ENCODE data around the gene CORO7.

The CORO7 gene

DNA sequence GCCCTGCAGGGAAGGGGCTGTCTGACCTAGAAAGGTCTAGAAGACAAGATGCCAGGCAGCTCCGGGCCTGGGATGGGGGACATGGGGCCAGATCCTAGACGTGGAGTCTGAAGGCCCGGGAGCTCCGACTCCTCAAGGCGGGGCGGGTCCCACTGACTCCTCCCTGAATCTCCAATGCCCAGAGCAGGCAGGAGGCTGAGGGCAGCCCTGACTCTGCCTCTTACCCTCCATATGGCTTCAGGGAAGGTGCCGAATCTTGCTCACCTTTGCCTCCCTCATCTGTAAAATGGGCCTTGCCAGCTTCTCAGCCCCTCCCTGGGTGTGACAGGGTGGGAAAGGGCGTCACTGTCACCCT, 30.0 kb downstream of the CORO7 start:
- no peak for DNase-seq (ENCODE audit: extremely low spot score)
- POLR2A ChIA-PET: no interaction called here
- CTCF ChIA-PET: interaction anchor here (8.3 kb wide), 1 partner anchor 17 kb away, joined by 100 read pairs; no protein-coding TSS in a partner anchor
- TF ChIP-seq, protein P1, sequence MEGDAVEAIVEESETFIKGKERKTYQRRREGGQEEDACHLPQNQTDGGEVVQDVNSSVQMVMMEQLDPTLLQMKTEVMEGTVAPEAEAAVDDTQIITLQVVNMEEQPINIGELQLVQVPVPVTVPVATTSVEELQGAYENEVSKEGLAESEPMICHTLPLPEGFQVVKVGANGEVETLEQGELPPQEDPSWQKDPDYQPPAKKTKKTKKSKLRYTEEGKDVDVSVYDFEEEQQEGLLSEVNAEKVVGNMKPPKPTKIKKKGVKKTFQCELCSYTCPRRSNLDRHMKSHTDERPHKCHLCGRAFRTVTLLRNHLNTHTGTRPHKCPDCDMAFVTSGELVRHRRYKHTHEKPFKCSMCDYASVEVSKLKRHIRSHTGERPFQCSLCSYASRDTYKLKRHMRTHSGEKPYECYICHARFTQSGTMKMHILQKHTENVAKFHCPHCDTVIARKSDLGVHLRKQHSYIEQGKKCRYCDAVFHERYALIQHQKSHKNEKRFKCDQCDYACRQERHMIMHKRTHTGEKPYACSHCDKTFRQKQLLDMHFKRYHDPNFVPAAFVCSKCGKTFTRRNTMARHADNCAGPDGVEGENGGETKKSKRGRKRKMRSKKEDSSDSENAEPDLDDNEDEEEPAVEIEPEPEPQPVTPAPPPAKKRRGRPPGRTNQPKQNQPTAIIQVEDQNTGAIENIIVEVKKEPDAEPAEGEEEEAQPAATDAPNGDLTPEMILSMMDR (IDR thresholded peaks at IDR 0.05; ENCODE audit: control extremely low read depth, extremely low read depth, low read depth, missing control alignments): no peak

DNA sequence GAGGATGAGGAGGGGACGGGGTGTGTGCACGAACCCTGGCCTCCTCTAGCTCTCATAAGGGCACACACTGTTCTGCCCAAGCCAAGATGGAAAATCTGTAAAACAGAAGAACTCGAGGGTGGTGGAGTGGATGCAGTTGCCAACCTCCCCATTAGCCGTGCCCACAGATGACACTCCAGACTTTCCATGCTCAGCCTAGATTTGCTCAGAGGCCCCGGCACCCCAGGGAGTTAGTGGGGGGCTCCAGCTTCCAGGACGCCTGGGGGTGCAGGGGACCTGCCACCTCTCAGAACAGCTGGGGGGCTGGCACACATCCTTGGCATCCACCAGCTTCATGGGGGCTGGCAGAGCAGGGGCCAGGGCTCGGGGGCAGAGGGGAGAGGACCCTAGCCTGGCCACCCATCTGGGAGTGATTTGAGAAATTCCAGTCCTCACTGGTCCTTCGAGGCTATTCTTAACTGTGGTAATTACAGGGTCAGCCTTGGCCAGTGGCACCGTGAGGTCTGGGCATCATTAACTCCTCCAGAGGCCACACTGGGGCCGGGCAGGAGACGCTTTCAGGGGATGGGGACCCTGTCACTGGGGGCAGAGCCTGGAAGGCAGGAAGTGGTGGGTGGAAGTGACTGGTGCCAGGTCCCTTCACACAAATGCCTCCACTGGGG, 30.5 kb downstream of the CORO7 start:
- TF ChIP-seq, protein P1 (IDR thresholded peaks at IDR 0.05; ENCODE audit: control extremely low read depth, extremely low read depth, low read depth, missing control alignments): no peak
- POLR2A ChIA-PET: no interaction called here
- DNase-seq (ENCODE audit: extremely low spot score): no peak
- CTCF ChIA-PET: interaction anchor here (8.3 kb wide), 1 partner anchor 17 kb away, joined by 100 read pairs; no protein-coding TSS in a partner anchor

DNA sequence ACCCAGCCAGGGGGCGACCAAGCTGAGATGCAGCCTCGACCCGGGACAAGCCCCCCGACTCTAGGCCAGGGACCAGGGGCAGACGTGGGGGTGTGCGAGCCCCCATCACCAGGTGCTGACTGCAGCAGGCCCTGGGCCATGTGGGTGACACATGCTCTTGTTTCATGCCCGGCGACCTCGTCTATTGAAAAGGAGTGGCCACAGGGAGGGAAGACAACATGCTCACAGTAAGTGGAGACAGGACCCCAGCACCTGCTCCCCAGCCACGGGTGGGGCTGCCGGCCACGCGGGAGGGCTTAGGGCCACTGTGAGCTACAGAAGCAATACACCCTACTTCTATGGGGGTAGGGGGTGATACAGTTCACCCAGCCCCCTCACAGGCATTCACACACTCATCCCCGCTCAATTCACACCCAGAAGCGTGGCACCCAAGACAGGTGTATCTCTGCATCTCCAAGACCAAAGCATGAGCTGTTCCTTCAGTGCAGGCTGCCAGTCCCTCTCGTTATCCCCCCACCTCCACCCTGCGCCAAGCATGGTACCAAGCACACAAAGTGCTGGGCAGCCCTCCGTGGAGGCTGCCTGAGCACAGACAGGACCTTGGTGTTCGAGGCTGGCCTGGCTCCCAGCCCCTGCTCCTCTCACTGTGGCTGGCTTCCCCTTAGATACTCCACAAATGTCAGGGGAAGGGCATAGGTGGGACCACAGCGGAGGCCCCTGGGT, 31.2 kb downstream of the CORO7 start:
- POLR2A ChIA-PET: no interaction called here
- no peak for DNase-seq (ENCODE audit: extremely low spot score)
- CTCF ChIA-PET: no interaction called here
- TF ChIP-seq, protein P1 (IDR thresholded peaks at IDR 0.05; ENCODE audit: control extremely low read depth, extremely low read depth, low read depth, missing control alignments): no peak

DNA sequence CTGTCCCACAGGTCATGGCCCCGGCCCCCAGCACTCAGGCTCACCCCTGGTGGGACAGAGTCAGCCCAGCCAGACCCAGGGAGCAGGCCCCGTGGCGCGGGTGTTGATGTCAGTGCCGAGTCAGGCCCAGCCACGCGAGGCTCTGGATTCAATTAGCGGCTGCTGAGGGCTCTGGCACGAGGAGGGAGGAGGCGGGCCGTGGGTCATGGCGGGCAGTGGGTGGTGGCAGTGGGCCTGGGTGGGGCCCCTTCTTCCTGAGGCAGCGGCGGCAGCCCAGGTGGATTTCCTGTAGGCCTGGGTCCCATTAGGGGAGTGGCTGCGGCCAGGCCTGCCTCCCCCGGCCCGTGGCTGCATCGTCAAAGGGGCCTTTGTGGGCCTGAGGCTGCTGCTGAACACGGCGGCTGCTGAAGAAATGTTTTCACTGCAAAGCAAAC, 31.9 kb downstream of the CORO7 start:
- TF ChIP-seq, protein P1 (IDR thresholded peaks at IDR 0.05; ENCODE audit: control extremely low read depth, extremely low read depth, low read depth, missing control alignments): no peak
- DNase-seq (ENCODE audit: extremely low spot score): no peak
- ChIA-PET CTCF (no interaction called here), POLR2A (no interaction called here)

DNA sequence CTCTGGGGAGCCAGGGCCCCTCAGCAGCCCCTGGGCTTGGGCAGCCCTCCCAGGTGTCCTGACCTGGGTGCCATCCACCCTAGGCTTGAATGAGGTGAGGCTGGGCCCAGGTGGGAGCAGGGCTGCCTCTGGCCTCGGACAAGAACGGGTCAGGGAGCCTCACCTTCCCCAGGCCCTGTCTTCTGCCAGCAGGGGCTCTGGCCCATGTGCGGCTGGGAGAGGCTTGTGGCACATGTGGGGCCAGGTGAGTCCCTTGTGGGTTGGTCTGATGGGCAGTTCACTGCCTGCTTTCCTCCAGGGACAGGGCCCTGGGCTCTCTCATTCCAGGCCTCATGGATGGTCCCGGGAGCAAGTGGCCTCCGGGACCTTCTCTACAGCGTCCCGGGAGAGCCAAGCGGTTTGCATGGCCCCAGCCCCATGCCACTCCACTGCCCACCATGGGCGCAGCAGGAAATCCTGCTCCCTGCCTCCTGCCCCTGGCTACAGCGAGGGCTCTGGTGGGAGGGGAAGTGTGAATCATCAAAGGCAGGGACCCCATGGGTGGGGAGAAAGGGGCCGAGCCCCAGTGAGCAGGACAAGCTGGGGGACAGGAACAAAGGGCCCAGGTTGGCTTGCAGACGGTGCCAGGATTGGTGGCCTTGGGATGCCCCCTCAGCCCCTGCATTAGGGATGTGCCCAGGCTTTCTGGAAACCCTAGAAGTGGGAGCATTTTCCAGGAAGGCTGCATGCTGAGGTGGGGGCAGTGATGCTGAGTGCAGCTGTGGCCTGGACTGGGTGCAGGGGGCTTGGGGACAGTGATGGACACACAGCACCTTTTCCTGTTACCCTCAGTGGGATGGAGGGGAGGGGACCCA, 32.6 kb downstream of the CORO7 start:
- DNase-seq (ENCODE audit: extremely low spot score): no peak
- CTCF ChIA-PET: no interaction called here
- POLR2A ChIA-PET: no interaction called here
- TF ChIP-seq, protein P1 (IDR thresholded peaks at IDR 0.05; ENCODE audit: control extremely low read depth, extremely low read depth, low read depth, missing control alignments): no peak

DNA sequence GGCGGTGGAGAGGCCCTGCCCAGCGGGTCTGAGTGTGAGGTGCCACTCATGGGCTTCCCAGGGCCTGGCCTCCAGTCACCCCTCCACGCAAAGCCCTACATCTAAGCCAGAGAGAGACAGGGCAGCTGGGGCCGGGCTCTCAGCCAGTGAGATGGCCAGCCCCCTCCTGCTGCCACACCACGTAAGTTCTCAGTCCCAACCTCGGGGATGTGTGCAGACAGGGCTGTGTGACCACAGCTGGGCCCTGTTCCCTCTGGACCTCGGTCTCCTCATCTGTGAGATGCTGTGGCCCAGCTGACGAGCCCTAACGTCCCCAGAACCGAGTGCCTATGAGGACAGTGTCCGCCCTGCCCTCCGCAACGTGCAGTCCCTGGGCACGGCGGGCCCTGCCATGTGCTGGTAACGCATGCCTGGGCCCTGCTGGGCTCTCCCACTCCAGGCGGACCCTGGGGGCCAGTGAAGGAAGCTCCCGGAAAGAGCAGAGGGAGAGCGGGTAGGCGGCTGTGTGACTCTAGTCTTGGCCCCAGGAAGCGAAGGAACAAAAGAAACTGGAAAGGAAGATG, 33.5 kb downstream of the CORO7 start:
- DNase-seq (ENCODE audit: extremely low spot score): no peak
- ChIA-PET CTCF (interaction anchor here (2.3 kb wide), 1 partner anchor 20 kb away, joined by 8 read pairs; no protein-coding TSS in a partner anchor), POLR2A (no interaction called here)
- TF ChIP-seq, protein P1 (IDR thresholded peaks at IDR 0.05; ENCODE audit: control extremely low read depth, extremely low read depth, low read depth, missing control alignments): no peak
